Tibial nerve (tissue), 3 donors: ENCODE measurements around the gene PRDX5.

Source experiments
- POLR2A ChIP-seq, 2 donors: fragments of 450-650 bp; IDR thresholded peaks; one replicate each; pipeline ENCODE4 v1.6.1; 2017; ENCODE audit warnings: antibody characterized with exemption in 2 of 2, mild to moderate bottlenecking in 2 of 2, moderate library complexity in 2 of 2
- TF ChIP-seq, protein P1 (sequence below), 5 experiments: fragments of 200-600 bp in 3 of 5; fragments of 450-650 bp in 2 of 5; sonication (generic) in 3 of 5; IDR thresholded peaks; one replicate each; pipeline ENCODE4 v1.5.1; 2016 to 2019; ENCODE audit warnings: antibody characterized with exemption in 5 of 5, mild to moderate bottlenecking in 3 of 5, moderate library complexity in 2 of 5

GRCh38 chr11:64348383-64349024 lies 30.6 kb downstream of the PRDX5 start:
- TF ChIP-seq, protein P1, sequence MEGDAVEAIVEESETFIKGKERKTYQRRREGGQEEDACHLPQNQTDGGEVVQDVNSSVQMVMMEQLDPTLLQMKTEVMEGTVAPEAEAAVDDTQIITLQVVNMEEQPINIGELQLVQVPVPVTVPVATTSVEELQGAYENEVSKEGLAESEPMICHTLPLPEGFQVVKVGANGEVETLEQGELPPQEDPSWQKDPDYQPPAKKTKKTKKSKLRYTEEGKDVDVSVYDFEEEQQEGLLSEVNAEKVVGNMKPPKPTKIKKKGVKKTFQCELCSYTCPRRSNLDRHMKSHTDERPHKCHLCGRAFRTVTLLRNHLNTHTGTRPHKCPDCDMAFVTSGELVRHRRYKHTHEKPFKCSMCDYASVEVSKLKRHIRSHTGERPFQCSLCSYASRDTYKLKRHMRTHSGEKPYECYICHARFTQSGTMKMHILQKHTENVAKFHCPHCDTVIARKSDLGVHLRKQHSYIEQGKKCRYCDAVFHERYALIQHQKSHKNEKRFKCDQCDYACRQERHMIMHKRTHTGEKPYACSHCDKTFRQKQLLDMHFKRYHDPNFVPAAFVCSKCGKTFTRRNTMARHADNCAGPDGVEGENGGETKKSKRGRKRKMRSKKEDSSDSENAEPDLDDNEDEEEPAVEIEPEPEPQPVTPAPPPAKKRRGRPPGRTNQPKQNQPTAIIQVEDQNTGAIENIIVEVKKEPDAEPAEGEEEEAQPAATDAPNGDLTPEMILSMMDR (IDR thresholded peaks at IDR 0.05), result no peak
- TF ChIP-seq POLR2A (IDR thresholded peaks at IDR 0.05), result no peak
